ENCODE data around the gene GNL1. TPM values are rescaled to one million over a fixed set of nuclear protein-coding genes. Genes with fewer than 3 reads are reported as not detected.

The GNL1 gene
- total and polyA plus RNA-seq, 2 experiments from 2014 or later, result 31.4 to 42.5 TPM

DNA sequence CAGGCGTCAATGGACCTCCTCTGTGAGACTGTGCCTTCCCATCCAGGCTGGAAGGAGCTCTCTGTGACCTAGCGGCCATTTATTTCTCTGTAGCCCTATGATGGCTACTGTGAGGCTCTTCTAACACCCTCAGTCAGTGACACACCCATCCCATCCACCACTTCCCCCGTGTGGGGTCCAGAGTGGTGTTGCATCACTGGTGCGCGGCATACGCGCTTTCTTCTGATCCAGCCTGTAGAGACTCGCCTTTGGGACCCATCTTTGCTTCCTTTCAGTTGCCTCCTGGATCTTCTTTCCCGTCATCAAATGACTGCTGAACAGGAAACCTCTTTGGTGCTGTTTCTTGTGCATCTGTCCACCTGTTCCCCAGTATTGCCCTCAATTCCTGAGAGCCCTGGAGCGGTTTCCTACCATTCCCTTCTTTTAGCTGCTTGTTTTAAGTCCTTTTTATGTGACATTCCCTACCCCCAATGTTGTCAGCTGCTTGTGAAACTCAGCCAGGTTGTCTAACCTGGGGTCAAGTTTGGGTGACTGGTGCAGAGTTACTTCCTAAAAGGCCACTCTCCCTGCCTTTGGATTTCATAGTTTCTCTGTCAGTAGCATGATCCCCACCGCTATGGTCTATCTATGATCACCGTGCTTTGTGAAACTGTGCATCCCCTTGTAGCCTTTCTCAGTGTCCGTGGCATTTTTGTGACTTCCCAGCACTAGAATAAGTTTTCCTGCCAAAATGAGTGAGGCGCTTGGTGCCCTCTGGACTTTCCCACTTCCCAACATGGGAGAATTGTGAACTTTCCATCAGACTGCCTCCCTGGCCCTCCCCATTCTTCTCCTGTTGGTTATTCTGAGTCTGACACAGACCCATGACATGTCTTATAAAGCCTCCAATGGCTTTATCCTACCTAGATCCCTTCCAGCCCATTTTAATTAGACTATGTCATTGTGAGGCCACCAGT lies 6.5 kb upstream of the GNL1 start:
- H3K4me2 ChIP-seq, result no peak overlapping the region
- no peak overlapping the region for H3K4me3 ChIP-seq
- Mint-ChIP-seq H3K4me1 (peaks cover 6% of the 10 kb centered on the region; the same call in 2 of the 3 replicates), H3K9me3 (no peaks in the 10 kb centered on the region), H3K27me3 (ENCODE audit: insufficient read depth, low read depth, poor library complexity) (peaks cover 10% of the 10 kb centered on the region), H3K27ac (no peak overlapping the region), H3K36me3 (ENCODE audit: low read depth) (peaks cover 42% of the 10 kb centered on the region), H3K4me3 (no peak overlapping the region)
- peaks cover 33% of the 10 kb centered on the region for H4K20me1 ChIP-seq (replicated peaks; ENCODE audit: insufficient read depth)
- no peak overlapping the region for H3K27ac ChIP-seq (ENCODE audit: low read depth)
- H2AFZ ChIP-seq, result no peak overlapping the region
- DNase-seq (ENCODE audit: low spot score) (no peak), ATAC-seq (no peak)
- peaks cover 20% of the 10 kb centered on the region; the same call in 1 of the 2 replicates for H3F3A ChIP-seq (replicated peaks; ENCODE audit: low read depth)
- no peaks in the 10 kb centered on the region for H3K9me2 ChIP-seq (ENCODE audit: insufficient read depth)
- peaks cover 6% of the 10 kb centered on the region; the same call in 1 of the 2 replicates for H3K4me1 ChIP-seq (ENCODE audit: insufficient read depth)
- peaks cover 30% of the 10 kb centered on the region for H3K79me2 ChIP-seq (replicated peaks; ENCODE audit: insufficient read depth)
- H3K27me3 ChIP-seq (ENCODE audit: insufficient read depth), result no peaks in the 10 kb centered on the region
- H3K36me3 ChIP-seq (ENCODE audit: insufficient read depth), result 0 out of 2 replicates have a peak, but pooled peaks cover 4% of the 10 kb centered on the region
- no peak for TF ChIP-seq EZH2phosphoT487 (IDR thresholded peaks at IDR 0.05; ENCODE audit: unreplicated experiment)
- TF ChIP-seq ZNF114 (CRISPR knock-in tag; IDR thresholded peaks at IDR 0.05), result no peak
- no peak for TF ChIP-seq EZH2 (IDR thresholded peaks at IDR 0.05; ENCODE audit: low read depth, unreplicated experiment)
- TF ChIP-seq, protein P1, sequence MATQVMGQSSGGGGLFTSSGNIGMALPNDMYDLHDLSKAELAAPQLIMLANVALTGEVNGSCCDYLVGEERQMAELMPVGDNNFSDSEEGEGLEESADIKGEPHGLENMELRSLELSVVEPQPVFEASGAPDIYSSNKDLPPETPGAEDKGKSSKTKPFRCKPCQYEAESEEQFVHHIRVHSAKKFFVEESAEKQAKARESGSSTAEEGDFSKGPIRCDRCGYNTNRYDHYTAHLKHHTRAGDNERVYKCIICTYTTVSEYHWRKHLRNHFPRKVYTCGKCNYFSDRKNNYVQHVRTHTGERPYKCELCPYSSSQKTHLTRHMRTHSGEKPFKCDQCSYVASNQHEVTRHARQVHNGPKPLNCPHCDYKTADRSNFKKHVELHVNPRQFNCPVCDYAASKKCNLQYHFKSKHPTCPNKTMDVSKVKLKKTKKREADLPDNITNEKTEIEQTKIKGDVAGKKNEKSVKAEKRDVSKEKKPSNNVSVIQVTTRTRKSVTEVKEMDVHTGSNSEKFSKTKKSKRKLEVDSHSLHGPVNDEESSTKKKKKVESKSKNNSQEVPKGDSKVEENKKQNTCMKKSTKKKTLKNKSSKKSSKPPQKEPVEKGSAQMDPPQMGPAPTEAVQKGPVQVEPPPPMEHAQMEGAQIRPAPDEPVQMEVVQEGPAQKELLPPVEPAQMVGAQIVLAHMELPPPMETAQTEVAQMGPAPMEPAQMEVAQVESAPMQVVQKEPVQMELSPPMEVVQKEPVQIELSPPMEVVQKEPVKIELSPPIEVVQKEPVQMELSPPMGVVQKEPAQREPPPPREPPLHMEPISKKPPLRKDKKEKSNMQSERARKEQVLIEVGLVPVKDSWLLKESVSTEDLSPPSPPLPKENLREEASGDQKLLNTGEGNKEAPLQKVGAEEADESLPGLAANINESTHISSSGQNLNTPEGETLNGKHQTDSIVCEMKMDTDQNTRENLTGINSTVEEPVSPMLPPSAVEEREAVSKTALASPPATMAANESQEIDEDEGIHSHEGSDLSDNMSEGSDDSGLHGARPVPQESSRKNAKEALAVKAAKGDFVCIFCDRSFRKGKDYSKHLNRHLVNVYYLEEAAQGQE (IDR thresholded peaks at IDR 0.05; ENCODE audit: unreplicated experiment), result no peak
- TF ChIP-seq STAT1 (IDR thresholded peaks at IDR 0.05; ENCODE audit: unreplicated experiment), result no peak
- no peak for TF ChIP-seq POLR2AphosphoS5 (IDR thresholded peaks at IDR 0.05; ENCODE audit: low read depth)
- no peak for TF ChIP-seq JUNB (IDR thresholded peaks at IDR 0.05; ENCODE audit: unreplicated experiment)
- TF ChIP-seq, protein P2, sequence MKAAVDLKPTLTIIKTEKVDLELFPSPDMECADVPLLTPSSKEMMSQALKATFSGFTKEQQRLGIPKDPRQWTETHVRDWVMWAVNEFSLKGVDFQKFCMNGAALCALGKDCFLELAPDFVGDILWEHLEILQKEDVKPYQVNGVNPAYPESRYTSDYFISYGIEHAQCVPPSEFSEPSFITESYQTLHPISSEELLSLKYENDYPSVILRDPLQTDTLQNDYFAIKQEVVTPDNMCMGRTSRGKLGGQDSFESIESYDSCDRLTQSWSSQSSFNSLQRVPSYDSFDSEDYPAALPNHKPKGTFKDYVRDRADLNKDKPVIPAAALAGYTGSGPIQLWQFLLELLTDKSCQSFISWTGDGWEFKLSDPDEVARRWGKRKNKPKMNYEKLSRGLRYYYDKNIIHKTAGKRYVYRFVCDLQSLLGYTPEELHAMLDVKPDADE (IDR thresholded peaks at IDR 0.05), result no peak
- TF ChIP-seq, protein P3, sequence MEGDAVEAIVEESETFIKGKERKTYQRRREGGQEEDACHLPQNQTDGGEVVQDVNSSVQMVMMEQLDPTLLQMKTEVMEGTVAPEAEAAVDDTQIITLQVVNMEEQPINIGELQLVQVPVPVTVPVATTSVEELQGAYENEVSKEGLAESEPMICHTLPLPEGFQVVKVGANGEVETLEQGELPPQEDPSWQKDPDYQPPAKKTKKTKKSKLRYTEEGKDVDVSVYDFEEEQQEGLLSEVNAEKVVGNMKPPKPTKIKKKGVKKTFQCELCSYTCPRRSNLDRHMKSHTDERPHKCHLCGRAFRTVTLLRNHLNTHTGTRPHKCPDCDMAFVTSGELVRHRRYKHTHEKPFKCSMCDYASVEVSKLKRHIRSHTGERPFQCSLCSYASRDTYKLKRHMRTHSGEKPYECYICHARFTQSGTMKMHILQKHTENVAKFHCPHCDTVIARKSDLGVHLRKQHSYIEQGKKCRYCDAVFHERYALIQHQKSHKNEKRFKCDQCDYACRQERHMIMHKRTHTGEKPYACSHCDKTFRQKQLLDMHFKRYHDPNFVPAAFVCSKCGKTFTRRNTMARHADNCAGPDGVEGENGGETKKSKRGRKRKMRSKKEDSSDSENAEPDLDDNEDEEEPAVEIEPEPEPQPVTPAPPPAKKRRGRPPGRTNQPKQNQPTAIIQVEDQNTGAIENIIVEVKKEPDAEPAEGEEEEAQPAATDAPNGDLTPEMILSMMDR (conservative IDR thresholded peaks at IDR 0.05; ENCODE audit: low read depth in 2 of 2), result no peak
- TF ChIP-seq, protein P4, sequence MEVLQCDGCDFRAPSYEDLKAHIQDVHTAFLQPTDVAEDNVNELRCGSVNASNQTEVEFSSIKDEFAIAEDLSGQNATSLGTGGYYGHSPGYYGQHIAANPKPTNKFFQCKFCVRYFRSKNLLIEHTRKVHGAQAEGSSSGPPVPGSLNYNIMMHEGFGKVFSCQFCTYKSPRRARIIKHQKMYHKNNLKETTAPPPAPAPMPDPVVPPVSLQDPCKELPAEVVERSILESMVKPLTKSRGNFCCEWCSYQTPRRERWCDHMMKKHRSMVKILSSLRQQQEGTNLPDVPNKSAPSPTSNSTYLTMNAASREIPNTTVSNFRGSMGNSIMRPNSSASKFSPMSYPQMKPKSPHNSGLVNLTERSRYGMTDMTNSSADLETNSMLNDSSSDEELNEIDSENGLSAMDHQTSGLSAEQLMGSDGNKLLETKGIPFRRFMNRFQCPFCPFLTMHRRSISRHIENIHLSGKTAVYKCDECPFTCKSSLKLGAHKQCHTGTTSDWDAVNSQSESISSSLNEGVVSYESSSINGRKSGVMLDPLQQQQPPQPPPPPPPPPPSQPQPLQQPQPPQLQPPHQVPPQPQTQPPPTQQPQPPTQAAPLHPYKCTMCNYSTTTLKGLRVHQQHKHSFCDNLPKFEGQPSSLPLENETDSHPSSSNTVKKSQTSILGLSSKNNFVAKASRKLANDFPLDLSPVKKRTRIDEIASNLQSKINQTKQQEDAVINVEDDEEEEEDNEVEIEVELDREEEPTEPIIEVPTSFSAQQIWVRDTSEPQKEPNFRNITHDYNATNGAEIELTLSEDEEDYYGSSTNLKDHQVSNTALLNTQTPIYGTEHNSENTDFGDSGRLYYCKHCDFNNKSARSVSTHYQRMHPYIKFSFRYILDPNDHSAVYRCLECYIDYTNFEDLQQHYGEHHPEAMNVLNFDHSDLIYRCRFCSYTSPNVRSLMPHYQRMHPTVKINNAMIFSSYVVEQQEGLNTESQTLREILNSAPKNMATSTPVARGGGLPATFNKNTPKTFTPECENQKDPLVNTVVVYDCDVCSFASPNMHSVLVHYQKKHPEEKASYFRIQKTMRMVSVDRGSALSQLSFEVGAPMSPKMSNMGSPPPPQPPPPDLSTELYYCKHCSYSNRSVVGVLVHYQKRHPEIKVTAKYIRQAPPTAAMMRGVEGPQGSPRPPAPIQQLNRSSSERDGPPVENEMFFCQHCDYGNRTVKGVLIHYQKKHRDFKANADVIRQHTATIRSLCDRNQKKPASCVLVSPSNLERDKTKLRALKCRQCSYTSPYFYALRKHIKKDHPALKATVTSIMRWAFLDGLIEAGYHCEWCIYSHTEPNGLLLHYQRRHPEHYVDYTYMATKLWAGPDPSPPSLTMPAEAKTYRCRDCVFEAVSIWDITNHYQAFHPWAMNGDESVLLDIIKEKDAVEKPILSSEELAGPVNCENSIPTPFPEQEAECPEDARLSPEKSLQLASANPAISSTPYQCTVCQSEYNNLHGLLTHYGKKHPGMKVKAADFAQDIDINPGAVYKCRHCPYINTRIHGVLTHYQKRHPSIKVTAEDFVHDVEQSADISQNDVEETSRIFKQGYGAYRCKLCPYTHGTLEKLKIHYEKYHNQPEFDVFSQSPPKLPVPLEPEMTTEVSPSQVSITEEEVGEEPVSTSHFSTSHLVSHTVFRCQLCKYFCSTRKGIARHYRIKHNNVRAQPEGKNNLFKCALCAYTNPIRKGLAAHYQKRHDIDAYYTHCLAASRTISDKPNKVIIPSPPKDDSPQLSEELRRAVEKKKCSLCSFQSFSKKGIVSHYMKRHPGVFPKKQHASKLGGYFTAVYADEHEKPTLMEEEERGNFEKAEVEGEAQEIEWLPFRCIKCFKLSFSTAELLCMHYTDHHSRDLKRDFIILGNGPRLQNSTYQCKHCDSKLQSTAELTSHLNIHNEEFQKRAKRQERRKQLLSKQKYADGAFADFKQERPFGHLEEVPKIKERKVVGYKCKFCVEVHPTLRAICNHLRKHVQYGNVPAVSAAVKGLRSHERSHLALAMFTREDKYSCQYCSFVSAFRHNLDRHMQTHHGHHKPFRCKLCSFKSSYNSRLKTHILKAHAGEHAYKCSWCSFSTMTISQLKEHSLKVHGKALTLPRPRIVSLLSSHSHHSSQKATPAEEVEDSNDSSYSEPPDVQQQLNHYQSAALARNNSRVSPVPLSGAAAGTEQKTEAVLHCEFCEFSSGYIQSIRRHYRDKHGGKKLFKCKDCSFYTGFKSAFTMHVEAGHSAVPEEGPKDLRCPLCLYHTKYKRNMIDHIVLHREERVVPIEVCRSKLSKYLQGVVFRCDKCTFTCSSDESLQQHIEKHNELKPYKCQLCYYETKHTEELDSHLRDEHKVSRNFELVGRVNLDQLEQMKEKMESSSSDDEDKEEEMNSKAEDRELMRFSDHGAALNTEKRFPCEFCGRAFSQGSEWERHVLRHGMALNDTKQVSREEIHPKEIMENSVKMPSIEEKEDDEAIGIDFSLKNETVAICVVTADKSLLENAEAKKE (CRISPR knock-in tag; IDR thresholded peaks at IDR 0.05), result no peak
- no peak for TF ChIP-seq CREB1 (CRISPR knock-in tag; IDR thresholded peaks at IDR 0.05; ENCODE audit: low read depth)
- TF ChIP-seq ZNF331 (CRISPR knock-in tag; IDR thresholded peaks at IDR 0.05; ENCODE audit: low read depth), result no peak
- TF ChIP-seq NANOG (IDR thresholded peaks at IDR 0.05; ENCODE audit: borderline replicate concordance), result no peak
